AG20443 (cell line): ENCODE measurements around the gene ATP9B.
"Not testable (repeated sequence)": the region's sequence is repeated elsewhere in the genome, so short reads cannot be mapped to it uniquely, and the experiment has no call there.

ENCODE experiments used
- DNase-seq: peaks from one replicate; pipeline ENCODE4 v3.0.0; 2012; ENCODE audit warnings: low spot score, mixed read lengths

ATP9B gene

GRCh38 chr18:79242246-79242645, 173.1 kb downstream of the ATP9B start:
- DNase-seq = no peak

- DNase-seq = no peak
Observed at GRCh38 chr18:79245517-79246001, 176.4 kb downstream of the ATP9B start.

- DNase-seq = peak; percentile 88
Observed at GRCh38 chr18:79246309-79247108, 177.3 kb downstream of the ATP9B start.

DNA sequence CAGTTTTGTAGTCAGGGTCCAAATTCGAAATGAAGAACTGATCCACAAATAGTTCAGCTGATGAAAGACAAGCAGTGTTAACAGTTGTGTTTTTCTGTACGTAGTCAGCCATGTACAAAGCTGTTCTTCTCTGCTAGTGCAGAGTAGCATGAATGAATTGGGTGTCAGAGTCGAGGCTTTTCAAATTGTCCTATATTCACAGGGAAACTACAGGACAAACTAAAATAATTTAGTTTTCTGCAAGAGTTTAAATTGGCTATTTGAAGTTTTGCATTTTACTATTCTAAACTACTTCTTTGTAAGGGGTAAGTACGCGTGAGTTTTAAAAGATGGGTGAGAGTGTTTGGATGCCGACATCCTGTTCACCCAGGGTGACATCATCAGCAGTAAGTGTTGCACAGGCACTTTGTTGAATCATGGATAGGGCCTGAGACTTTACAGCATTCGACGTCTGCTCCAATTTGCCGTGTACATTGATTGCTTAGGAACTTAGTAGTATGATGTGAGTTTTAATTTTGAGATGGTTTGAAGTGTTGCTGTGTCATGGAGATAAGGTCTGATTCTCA, 179.4 kb downstream of the ATP9B start:
- no peak for DNase-seq

DNA sequence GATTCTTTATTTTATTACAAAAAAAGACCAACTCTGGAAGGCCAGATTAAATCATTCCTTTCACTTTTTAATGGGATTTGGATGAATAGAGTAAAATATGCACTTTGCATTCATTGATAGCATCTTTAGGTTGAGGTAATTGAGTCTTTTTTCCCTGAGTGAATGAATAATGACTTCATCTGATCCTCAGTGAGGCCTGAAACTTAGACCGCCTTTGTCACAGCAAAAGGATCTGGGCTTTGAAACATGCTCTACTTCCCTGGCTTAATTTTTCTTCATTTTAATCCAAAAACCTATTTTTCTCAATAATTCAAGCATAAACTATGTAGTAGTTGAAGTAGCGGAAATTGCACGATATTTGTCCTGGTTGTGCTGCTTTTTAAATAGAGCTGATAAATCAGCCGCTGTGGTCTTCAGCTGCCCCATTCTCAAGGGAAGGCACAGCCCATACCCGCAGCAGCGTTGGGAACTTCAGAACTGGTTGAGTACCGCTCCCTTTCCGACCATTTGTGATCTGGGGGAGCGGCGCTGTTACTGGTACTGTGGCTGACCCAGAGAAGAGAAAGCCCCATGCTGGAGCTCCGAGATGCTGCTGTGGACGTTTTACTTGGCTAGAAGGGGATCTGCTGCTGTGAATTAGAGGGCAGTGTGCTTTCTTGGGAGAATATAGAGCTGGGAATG, 181.2 kb downstream of the ATP9B start:
- no peak for DNase-seq

- DNase-seq = no peak
Observed at GRCh38 chr18:79251021-79251420, 181.8 kb downstream of the ATP9B start.

GRCh38 chr18:79252904-79253633, 183.9 kb downstream of the ATP9B start:
- DNase-seq = no peak

- no peak for DNase-seq
Observed at GRCh38 chr18:79257480-79257879, 188.3 kb downstream of the ATP9B start.

DNA sequence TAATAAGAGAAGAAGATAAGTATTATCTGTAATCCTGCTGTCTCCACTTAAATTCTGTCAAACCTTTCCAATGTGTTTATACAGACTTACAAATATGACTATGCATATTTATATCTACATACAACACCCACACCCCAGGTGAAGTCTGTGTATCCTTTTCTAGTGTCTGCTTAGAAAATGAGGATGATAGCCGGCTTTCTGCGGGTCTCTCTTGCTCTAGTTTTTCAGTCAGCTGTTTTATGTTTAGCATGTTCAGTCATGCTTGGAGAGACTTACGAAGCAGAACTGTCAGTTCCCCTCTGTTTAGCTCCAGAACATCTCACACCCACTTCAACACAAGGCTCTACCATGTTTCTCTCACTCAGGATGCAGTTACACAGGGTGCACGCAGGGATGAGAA, 189.3 kb downstream of the ATP9B start:
- DNase-seq = no peak

- no peak for DNase-seq
Observed at GRCh38 chr18:79259218-79259617, 190.0 kb downstream of the ATP9B start.

GRCh38 chr18:79260023-79260422, 190.8 kb downstream of the ATP9B start:
- no peak for DNase-seq

DNA sequence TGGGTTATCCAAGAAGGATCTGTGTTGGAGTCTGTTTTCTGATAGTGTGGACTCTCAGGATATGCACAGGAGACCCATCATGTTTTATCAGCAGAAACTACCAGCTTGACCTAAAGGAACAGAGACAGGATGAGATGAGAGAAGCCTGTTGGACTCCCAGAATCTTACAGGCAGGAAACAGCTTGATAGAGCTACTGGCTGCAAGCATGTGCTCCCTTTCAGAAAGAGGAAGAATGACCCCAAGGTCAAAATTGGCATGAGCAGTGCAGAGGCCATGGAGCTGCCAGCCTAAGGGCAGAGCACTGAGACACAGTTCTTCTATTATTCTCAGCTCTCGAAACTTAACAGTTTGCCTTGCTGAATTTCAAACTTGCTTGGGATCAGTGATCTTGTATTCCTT, 191.3 kb downstream of the ATP9B start:
- no peak for DNase-seq

- DNase-seq = not testable (repeated sequence)
Observed at GRCh38 chr18:79265068-79265467, 195.9 kb downstream of the ATP9B start.

GRCh38 chr18:79271812-79272211, 202.6 kb downstream of the ATP9B start:
- DNase-seq = not testable (repeated sequence)

DNA sequence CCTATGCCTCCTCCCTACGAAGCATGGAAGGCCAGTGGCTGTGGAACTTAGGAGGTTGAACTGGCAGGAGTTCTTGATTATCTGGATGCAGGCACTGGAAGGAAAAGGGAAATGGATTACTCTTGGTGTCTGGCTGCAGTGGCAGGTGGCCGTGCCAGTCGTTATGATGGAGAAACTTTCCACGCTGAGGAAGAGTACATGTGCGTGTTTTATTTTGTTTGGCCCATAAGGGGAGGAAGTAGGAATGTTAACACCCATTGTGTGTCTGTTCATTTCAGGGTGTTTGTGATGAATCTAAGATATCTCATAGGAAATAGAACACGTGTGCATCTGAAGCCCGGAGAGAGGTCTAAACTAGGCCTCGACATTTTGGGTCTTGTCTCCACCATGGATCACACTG, 203.7 kb downstream of the ATP9B start:
- no peak for DNase-seq

DNA sequence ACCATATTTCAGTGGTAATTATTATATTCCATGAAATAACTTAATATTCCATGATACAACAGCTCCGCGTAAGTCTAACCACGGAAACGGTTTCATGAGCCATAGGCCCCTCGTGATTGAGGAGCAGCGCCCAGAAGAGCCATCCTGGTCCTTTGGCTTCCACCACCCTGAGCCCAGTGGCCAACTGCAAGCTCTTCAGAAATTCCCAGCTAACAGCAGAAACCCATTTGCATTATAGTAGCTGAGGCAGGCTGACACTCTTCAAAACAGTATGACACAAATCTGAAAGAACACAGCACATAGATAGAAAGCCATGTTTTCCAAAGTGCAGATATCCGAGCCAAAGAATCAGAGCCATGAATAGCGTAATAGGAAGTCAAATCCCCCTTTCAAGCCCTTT, 205.6 kb downstream of the ATP9B start:
- DNase-seq = no peak

GRCh38 chr18:79275461-79275860, 206.3 kb downstream of the ATP9B start:
- DNase-seq = no peak

GRCh38 chr18:79275992-79276391, 206.8 kb downstream of the ATP9B start:
- no peak for DNase-seq

- no peak for DNase-seq
Observed at GRCh38 chr18:79278896-79279295, 209.7 kb downstream of the ATP9B start.

- no peak for DNase-seq
Observed at GRCh38 chr18:79283131-79283810, 214.1 kb downstream of the ATP9B start.

- no peak for DNase-seq
Observed at GRCh38 chr18:79283929-79284328, 214.7 kb downstream of the ATP9B start.

- not testable (repeated sequence) for DNase-seq
Observed at GRCh38 chr18:79285191-79285590, 216.0 kb downstream of the ATP9B start.
